Mesodermal cell (in vitro differentiated cells): Measurements from ENCODE around the gene FAM222B.
"Not testable (repeated sequence)": the region's sequence is repeated elsewhere in the genome, so short reads cannot be mapped to it uniquely, and the experiment has no call there.

Source experiments
- H3K27ac ChIP-seq: 2 replicates; pipeline ENCODE4 v1.7.0; 2013; ENCODE audit warnings: mild to moderate bottlenecking, low read depth, low read length, moderate library complexity; ENCODE audit not compliant: severe bottlenecking
- H3K36me3 ChIP-seq: 2 replicates; pipeline ENCODE4 v1.7.1; 2013; ENCODE audit warnings: mild to moderate bottlenecking, low read length, moderate library complexity; ENCODE audit not compliant: control insufficient read depth, insufficient read depth
- H3K4me1 ChIP-seq: one replicate; pipeline ENCODE4 v1.7.1; 2013; ENCODE audit warnings: mild to moderate bottlenecking, low read length; ENCODE audit not compliant: insufficient read depth, control insufficient read depth, poor library complexity, severe bottlenecking
- H3K4me3 ChIP-seq: 2 replicates; pipeline ENCODE4 v1.7.0; 2013; ENCODE audit warnings: low read length, control low read depth, mild to moderate bottlenecking; ENCODE audit not compliant: insufficient read depth, poor library complexity, severe bottlenecking; ENCODE audit errors: extremely low read depth
- H3K9me3 ChIP-seq: 2 replicates; pipeline ENCODE4 v1.7.1; 2013; ENCODE audit warnings: mild to moderate bottlenecking, low read length, moderate library complexity; ENCODE audit not compliant: control insufficient read depth
- WGBS, 2 experiments: methylation state at CpG; one replicate each; pipeline ENCODE4 v1.1.5; 2013; ENCODE audit warnings: missing lambda C conversion rate in 2 of 2; ENCODE audit not compliant: insufficient coverage in 2 of 2; 5-methylcytosine and 5-hydroxymethylcytosine counted together

The FAM222B gene

GRCh38 chr17:28882154-28882895, 39.7 kb upstream of the FAM222B start:
- WGBS, 2 experiments: 95 to 96% methylated on average over 12 to 15 of the region's 18 CpGs
- no peaks in the 10 kb centered on the region for H3K9me3 ChIP-seq
- no peaks in the 10 kb centered on the region for H3K4me1 ChIP-seq
- H3K36me3 ChIP-seq: peaks cover 71% of the 10 kb centered on the region
- H3K27ac ChIP-seq: no peak overlapping the region
- no peak overlapping the region for H3K4me3 ChIP-seq

- 92 to 95% methylated on average over 11 to 14 of the region's 17 CpGs for WGBS, 2 experiments
- H3K36me3 ChIP-seq: peaks cover 71% of the 10 kb centered on the region
These were observed 39.0 kb upstream of the FAM222B start for GRCh38 chr17:28881533-28882056.

DNA sequence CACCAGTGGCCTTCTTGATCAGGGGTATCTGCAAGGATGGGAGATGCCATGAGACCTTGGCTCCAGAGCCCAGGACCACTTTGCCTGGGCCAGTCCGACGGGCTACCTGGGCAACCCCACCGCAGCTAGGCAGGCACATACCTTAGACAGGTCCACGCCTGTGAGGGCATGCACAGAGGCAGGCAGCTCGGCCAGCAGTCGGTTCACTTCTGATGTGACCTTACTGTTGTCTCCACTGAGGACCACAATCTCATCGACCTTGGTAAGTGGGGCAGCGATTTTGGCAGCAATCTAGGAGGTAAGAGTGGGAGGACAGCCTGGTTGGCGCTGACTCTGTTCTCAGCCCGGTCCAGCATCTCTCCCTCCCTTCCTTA, 38.0 kb upstream of the FAM222B start:
- Histone ChIP-seq H3K9me3 (no peaks in the 10 kb centered on the region), H3K4me3 (no peak overlapping the region), H3K36me3 (peaks cover 64% of the 10 kb centered on the region), H3K27ac (no peak overlapping the region), H3K4me1 (no peaks in the 10 kb centered on the region)
- WGBS, 2 experiments: 94 to 98% methylated on average over 8 of the region's 10 CpGs

More at GRCh38 chr17:28881533-28882056, 39.0 kb upstream of the FAM222B start:
- no peak overlapping the region for H3K27ac ChIP-seq
- H3K4me3 ChIP-seq: no peak overlapping the region
- no peaks in the 10 kb centered on the region for H3K9me3 ChIP-seq
- H3K4me1 ChIP-seq: no peaks in the 10 kb centered on the region

DNA sequence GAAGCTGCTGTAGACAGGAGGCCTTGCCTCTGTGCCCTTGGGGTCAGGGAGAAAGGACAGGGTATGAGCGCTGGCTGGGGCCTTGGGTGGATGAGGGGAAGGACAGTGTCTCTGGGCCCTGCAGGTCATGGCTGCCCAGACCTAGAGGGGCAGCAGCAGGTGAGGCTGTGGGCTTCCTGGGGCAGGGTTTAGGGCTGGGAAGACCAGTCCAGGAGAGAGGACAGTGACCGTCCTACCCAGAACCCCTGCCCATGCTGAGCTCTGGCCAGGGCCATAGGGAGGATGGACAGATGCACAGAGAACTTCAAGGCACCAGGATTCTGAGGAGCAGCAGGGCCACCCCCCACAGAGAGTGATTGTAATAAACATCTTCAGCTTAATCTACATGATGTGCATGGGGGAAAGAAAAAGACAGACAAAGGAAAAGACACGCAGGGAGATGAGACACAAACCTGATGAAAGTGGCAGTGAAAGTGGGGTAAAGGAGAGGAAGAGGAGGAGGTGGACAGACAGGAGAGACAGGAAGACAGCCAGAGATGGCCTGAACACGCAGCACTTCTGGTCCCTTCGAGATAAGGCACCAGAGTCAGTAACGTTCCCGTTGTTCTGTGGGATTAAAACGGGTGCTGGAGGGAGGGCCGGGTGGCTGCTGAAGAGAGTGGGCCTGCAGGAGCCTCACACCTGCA, 37.4 kb upstream of the FAM222B start:
- Histone ChIP-seq H3K27ac (no peak overlapping the region), H3K4me1 (no peaks in the 10 kb centered on the region), H3K9me3 (no peaks in the 10 kb centered on the region), H3K36me3 (peaks cover 59% of the 10 kb centered on the region), H3K4me3 (no peak overlapping the region)
- WGBS, 2 experiments: 75 to 85% methylated on average over 8 to 9 of the region's 9 CpGs

- WGBS, 2 experiments: 69 to 80% methylated on average over 2 to 3 of the region's 4 CpGs
- no peak overlapping the region for H3K27ac ChIP-seq
- H3K4me1 ChIP-seq: no peaks in the 10 kb centered on the region
- no peak overlapping the region for H3K4me3 ChIP-seq
- peaks cover 49% of the 10 kb centered on the region for H3K36me3 ChIP-seq
- no peaks in the 10 kb centered on the region for H3K9me3 ChIP-seq
These were observed 36.4 kb upstream of the FAM222B start for GRCh38 chr17:28878981-28879380.

DNA sequence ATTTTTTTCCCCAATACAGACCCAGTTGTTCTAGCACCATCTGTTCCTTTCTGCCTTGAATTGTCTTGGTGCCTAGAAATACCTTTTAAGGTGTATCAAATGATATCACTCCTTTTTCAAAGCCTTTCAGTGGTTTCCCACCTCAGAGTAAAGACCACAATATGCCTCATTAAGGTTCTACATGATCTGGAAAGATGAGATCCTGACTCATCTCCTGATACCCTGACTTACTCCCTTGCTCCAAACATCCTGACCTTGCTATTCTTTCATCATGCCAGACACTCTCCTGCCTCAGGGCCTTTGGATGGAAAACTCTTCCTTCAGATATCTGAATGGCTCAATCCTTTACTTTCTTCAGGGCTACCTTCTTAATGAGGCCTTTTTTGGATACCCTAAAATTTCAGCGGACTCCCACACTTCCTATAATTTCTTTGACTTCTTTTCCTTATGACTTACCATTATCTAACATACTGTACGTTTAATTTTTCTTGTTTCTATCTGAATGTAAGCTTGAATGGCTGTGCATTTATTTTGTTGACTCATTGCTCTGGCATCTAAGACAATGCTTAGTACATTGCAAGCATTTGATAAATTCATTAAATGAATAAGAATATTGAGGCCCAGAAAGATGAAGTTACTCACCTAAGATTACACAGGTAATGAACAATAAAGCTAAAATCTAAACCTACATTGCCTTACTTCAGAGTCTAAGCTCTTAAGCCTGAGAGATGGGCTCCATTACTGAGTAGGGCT, 35.7 kb upstream of the FAM222B start:
- H3K4me3 ChIP-seq: no peak overlapping the region
- peaks cover 43% of the 10 kb centered on the region for H3K36me3 ChIP-seq
- no peaks in the 10 kb centered on the region for H3K9me3 ChIP-seq
- H3K27ac ChIP-seq: no peak overlapping the region
- H3K4me1 ChIP-seq: no peaks in the 10 kb centered on the region
- 100% methylated on average over 1 of the region's 2 CpGs; no CpG with 5 or more reads in 1 of the 2 experiments for WGBS, 2 experiments

DNA sequence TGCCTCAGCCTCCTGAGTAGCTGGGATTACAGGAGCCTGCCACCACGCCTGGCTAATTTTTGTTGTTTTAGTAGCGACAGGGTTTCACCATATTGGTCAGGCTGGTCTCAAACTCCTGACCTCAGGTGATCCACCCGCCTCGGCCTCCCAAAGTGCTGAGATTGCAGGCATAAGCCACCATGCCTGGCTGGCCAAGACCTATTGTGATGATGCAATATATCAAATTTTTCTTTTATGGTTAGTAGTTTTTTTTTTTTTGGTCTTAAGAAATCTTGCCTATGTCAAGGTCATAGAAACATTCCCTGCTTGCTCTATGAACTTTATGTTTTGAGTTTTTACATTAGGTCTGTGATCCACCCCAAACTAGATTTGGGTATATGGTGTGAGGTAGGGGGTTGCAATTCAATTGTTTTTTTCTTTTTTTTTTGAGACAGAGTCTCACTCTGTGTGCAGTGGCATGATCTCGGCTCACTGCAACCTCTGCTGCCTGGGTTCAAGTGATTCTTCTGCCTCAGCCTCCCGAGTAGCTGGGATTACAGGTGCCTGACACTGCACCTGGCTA, 34.6 kb upstream of the FAM222B start:
- peaks cover 39% of the 10 kb centered on the region for H3K36me3 ChIP-seq
- not testable (repeated sequence) for H3K4me1 ChIP-seq, H3K27ac ChIP-seq, H3K4me3 ChIP-seq, H3K9me3 ChIP-seq
- WGBS, 2 experiments: 96% methylated on average over 6 of the region's 6 CpGs

- WGBS, 2 experiments: 83% methylated on average over 1 of the region's 1 CpG; no CpG with 5 or more reads in 1 of the 2 experiments
- Histone ChIP-seq H3K9me3 (no peaks in the 10 kb centered on the region), H3K4me1 (no peaks in the 10 kb centered on the region), H3K27ac (no peak overlapping the region), H3K36me3 (peaks cover 26% of the 10 kb centered on the region), H3K4me3 (no peak overlapping the region)
These were observed 33.4 kb upstream of the FAM222B start for GRCh38 chr17:28875848-28876550.

GRCh38 chr17:28874750-28875149, 32.2 kb upstream of the FAM222B start:
- peaks cover 14% of the 10 kb centered on the region for H3K36me3 ChIP-seq
- no peak overlapping the region for H3K27ac ChIP-seq
- WGBS, 2 experiments: no CpG with 5 or more reads among the region's 3 CpGs
- no peaks in the 10 kb centered on the region for H3K4me1 ChIP-seq
- no peaks in the 10 kb centered on the region for H3K9me3 ChIP-seq
- H3K4me3 ChIP-seq: no peak overlapping the region

DNA sequence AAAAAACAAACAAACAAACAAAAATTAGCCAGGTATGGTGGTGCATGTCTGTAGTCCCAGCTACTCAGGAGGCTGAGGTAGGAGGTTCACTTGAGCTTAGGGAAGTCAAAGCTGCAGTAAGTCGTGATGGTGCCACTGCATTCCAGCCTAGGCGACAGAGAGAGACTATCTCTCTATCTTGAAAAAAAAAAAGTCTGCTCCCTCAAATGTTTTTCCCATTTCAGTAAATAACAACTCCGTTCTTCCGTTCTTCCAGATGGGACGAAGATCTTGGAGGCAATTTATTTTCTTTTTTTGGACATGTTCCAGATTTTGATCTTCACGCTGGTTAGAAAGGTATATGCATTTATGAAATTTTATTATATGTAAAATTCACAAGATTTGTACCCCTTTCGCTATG, 31.2 kb upstream of the FAM222B start:
- Histone ChIP-seq H3K4me1 (no peaks in the 10 kb centered on the region), H3K27ac (no peak overlapping the region), H3K9me3 (no peaks in the 10 kb centered on the region), H3K4me3 (no peak overlapping the region), H3K36me3 (peaks cover 5% of the 10 kb centered on the region)
- 83 to 88% methylated on average over 2 to 5 of the region's 7 CpGs for WGBS, 2 experiments
